Natural killer cell (primary cell): Measurements from ENCODE around the gene L3MBTL4. TPM values are rescaled to one million over a fixed set of nuclear protein-coding genes. Genes with fewer than 3 reads are reported as not detected.

Experiments used
- ATAC-seq, 3 donors: fragments of 150-1000 bp in 2 of 3; fragments of 200-7000 bp in 1 of 3; cut with Tn5 transposase; 1 replicate in 1 of 3; 2 replicates in 2 of 3; pipeline ENCODE4 v1.10.0; 2021; ENCODE audit warnings: mild to moderate bottlenecking in 2 of 3, moderate library complexity in 2 of 3
- DNase-seq, 2 donors: peaks; one replicate each; pipeline versions ENCODE4 v3.0.0 to v3.0.0-alpha.2; 2013 to 2021; ENCODE audit warnings: mixed read lengths in 1 of 2
- H3K27ac ChIP-seq: one replicate; pipeline ENCODE4 v1.5.1; 2013; ENCODE audit warnings: mild to moderate bottlenecking, low read length
- H3K27me3 ChIP-seq: one replicate; pipeline ENCODE4 v1.6.1; 2013; ENCODE audit warnings: low read length; ENCODE audit not compliant: control insufficient read depth, insufficient read depth
- H3K36me3 ChIP-seq: one replicate; pipeline ENCODE4 v1.6.1; 2013; ENCODE audit warnings: low read length; ENCODE audit not compliant: control insufficient read depth, insufficient read depth
- H3K4me1 ChIP-seq: one replicate; pipeline ENCODE4 v1.6.1; 2013; ENCODE audit warnings: low read length; ENCODE audit not compliant: control insufficient read depth, insufficient read depth
- H3K4me3 ChIP-seq: one replicate; pipeline ENCODE4 v1.5.1; 2013; ENCODE audit warnings: low read length
- H3K9me3 ChIP-seq: one replicate; pipeline ENCODE4 v1.6.1; 2013; ENCODE audit warnings: low read length; ENCODE audit not compliant: control insufficient read depth, insufficient read depth
- H3K27ac Mint-ChIP-seq, 2 donors: one replicate each; pipeline ENCODE4 v1.8.0; 2022; ENCODE audit warnings: mild to moderate bottlenecking in 2 of 2, mixed read lengths in 2 of 2, moderate library complexity in 1 of 2
- H3K27me3 Mint-ChIP-seq, 2 donors: one replicate each; pipeline ENCODE4 v1.8.0; 2022; ENCODE audit warnings: low read depth in 2 of 2, mixed read lengths in 2 of 2
- H3K36me3 Mint-ChIP-seq: one replicate; pipeline ENCODE4 v1.8.0; 2022; ENCODE audit warnings: mixed read lengths
- H3K4me1 Mint-ChIP-seq, 2 donors: one replicate each; pipeline ENCODE4 v1.8.0; 2022; ENCODE audit warnings: mixed read lengths in 2 of 2
- H3K4me3 Mint-ChIP-seq: one replicate; pipeline ENCODE4 v1.8.0; 2022; ENCODE audit warnings: mild to moderate bottlenecking, moderate library complexity, mixed read lengths
- H3K9me3 Mint-ChIP-seq, 2 donors: one replicate each; pipeline ENCODE4 v1.8.0; 2022; ENCODE audit warnings: mixed read lengths in 2 of 2
- CTCF ChIP-seq: fragments of 200-600 bp; IDR thresholded peaks from one replicate; pipeline ENCODE4 v1.8.0; 2022; ENCODE audit warnings: antibody characterized with exemption
- WGBS: methylation state at CpG from one replicate; pipeline ENCODE4 v1.1.7; 2013; ENCODE audit warnings: missing lambda C conversion rate; ENCODE audit not compliant: insufficient coverage; 5-methylcytosine and 5-hydroxymethylcytosine counted together
- intact Hi-C: fragments of 100-400 bp; cut with micrococcal nuclease; formaldehyde crosslinking; loops from one replicate; pipeline ENCODE4 v1.14.2; 2022
- total RNA-seq, 4 donors: library from RNA; stranded (reverse); fragments of 120-200 nt in 1 of 4; gene quantifications; one replicate each; pipeline versions ENCODE4 v1.2.3 to v1.2.4, GENCODE V29; 2013 to 2022

Gene L3MBTL4
- total RNA-seq, 3 donors from 2014 or later (not counting 1 experiment from before 2014, with no cell fraction given) = 27.9 to 34.2 (median 30.0) TPM

DNA sequence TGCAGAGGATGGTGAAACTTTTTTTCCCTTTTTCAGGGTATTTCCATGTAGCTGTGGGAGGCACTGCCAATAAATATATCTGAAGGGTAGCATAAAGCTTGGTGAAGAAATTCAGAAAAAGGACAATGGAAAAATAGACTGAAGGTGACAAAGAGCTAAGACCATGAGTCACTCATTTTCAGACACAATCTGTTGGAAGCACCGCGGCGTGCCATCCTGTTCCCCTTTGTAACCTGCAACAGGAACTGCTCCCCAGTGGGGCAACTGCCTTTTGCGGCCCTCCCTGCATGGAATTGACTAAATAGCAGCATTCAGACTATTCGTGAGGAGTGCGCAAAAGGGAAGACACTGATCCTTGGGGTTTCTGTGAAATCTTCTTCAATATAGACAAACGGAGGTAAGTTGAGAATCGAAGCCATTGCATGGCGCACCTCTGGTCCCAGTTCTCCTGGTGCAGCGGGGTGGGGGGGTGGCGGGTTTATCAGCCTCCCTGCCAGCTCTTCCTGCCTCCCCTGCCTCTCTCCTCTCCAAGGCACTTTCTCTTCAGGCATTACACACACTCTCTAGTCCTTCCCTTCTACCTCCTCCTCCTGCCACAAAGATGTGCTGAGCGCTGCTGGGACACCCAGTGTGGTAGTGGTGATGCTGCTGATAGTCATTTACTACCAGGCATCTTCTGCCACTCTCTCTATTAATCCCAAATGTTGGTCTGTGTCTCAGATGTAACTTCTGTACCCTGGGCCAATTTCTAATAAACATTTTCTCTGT, 393.2 kb downstream of the L3MBTL4 start:
- H3K4me1 ChIP-seq = no peaks in the 10 kb centered on the region
- intact Hi-C loops = no loop called here
- peaks cover 10 to 33% of the 10 kb centered on the region in 2 donors for H3K4me1 Mint-ChIP-seq
- no peaks in the 10 kb centered on the region for H3K27me3 ChIP-seq
- H3K9me3 Mint-ChIP-seq = no peaks in the 10 kb centered on the region
- no peak overlapping the region for H3K4me3 Mint-ChIP-seq
- no peaks in the 10 kb centered on the region for H3K27me3 Mint-ChIP-seq
- no peaks in the 10 kb centered on the region for H3K36me3 Mint-ChIP-seq
- no peak overlapping the region for H3K4me3 ChIP-seq
- DNase-seq (no peak), ATAC-seq (no peak)
- no peaks in the 10 kb centered on the region for H3K36me3 ChIP-seq
- WGBS = 83% methylated on average over 11 of the region's 12 CpGs
- TF ChIP-seq CTCF = no peak
- no peak overlapping the region for H3K27ac ChIP-seq
- no peaks in the 10 kb centered on the region for H3K9me3 ChIP-seq
- H3K27ac Mint-ChIP-seq = peak overlapping the region in 1 of 2 donors; percentile 23

DNA sequence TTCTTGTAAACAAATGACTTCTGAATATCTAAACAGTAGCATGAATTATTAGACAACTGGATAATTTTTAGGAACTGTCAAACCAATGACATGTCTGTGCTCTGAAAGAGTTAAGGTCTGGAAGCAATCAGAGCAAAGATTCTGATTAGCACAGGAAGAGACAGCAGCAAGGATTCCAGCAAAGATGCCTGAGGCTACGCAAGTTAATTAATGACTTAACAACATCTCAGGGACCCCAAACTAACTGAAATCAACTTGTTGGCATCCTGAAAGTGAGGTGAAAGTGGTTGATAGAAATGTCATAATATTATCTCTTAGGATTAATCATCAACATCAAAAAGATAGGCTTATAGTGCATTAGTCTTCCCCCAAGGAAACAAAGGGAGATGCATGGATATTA, 396.0 kb downstream of the L3MBTL4 start:
- 100% methylated on average over 1 of the region's 1 CpG for WGBS
- Histone ChIP-seq H3K36me3 (no peaks in the 10 kb centered on the region), H3K9me3 (no peaks in the 10 kb centered on the region), H3K27me3 (no peaks in the 10 kb centered on the region), H3K27ac (no peak overlapping the region), H3K4me3 (no peak overlapping the region), H3K4me1 (no peaks in the 10 kb centered on the region)
- H3K9me3 Mint-ChIP-seq = no peaks in the 10 kb centered on the region
- no peak for DNase-seq
- no peak overlapping the region for H3K27ac Mint-ChIP-seq
- no peak for TF ChIP-seq CTCF
- no peak overlapping the region for H3K4me3 Mint-ChIP-seq
- no peaks in the 10 kb centered on the region for H3K36me3 Mint-ChIP-seq
- H3K27me3 Mint-ChIP-seq = no peaks in the 10 kb centered on the region
- intact Hi-C loops = no loop called here
- ATAC-seq = no peak
- H3K4me1 Mint-ChIP-seq = peaks cover 10 to 22% of the 10 kb centered on the region in 2 donors

- Mint-ChIP-seq H3K36me3 (no peaks in the 10 kb centered on the region), H3K27ac (no peak overlapping the region), H3K4me3 (no peak overlapping the region), H3K27me3 (no peaks in the 10 kb centered on the region), H3K9me3 (no peaks in the 10 kb centered on the region), H3K4me1 (peaks cover 7 to 13% of the 10 kb centered on the region in 2 donors)
- Histone ChIP-seq H3K4me3 (no peak overlapping the region), H3K27ac (no peak overlapping the region), H3K4me1 (no peaks in the 10 kb centered on the region), H3K27me3 (no peaks in the 10 kb centered on the region), H3K9me3 (no peaks in the 10 kb centered on the region), H3K36me3 (no peaks in the 10 kb centered on the region)
- TF ChIP-seq CTCF = no peak
- intact Hi-C loops = no loop called here
- DNase-seq (no peak), ATAC-seq (no peak)
- 76% methylated on average over 5 of the region's 5 CpGs for WGBS
These were observed 397.5 kb downstream of the L3MBTL4 start for GRCh38 chr18:6017171-6017570.

- H3K9me3 Mint-ChIP-seq = no peaks in the 10 kb centered on the region
- Histone ChIP-seq H3K27ac (no peak overlapping the region), H3K27me3 (no peaks in the 10 kb centered on the region), H3K9me3 (no peaks in the 10 kb centered on the region), H3K4me1 (no peaks in the 10 kb centered on the region), H3K4me3 (no peak overlapping the region), H3K36me3 (no peaks in the 10 kb centered on the region)
- H3K27me3 Mint-ChIP-seq = no peaks in the 10 kb centered on the region
- H3K4me3 Mint-ChIP-seq = no peak overlapping the region
- no peaks in the 10 kb centered on the region for H3K36me3 Mint-ChIP-seq
- no peak for TF ChIP-seq CTCF
- no peaks in the 10 kb centered on the region for H3K4me1 Mint-ChIP-seq
- no peak overlapping the region for H3K27ac Mint-ChIP-seq
- ATAC-seq = no peak
- WGBS = 96% methylated on average over 5 of the region's 5 CpGs
- intact Hi-C loops = no loop called here
- DNase-seq = no peak
These were observed 399.3 kb downstream of the L3MBTL4 start for GRCh38 chr18:6015364-6015763.
